HUES6 (cell line): ENCODE measurements around the gene CCR2.
"Not testable (repeated sequence)": the region's sequence is repeated elsewhere in the genome, so short reads cannot be mapped to it uniquely, and the experiment has no call there.

Experiments used
- H3K27ac ChIP-seq: 2 replicates; pipeline ENCODE4 v1.7.0; 2013; ENCODE audit warnings: low read depth, mild to moderate bottlenecking, low read length, inconsistent platforms
- H3K27me3 ChIP-seq: 2 replicates; pipeline ENCODE4 v1.6.1; 2013; ENCODE audit warnings: low read length; ENCODE audit not compliant: control insufficient read depth, insufficient read depth
- H3K36me3 ChIP-seq: 2 replicates; pipeline ENCODE4 v1.6.1; 2013; ENCODE audit warnings: low read length; ENCODE audit not compliant: control insufficient read depth, insufficient read depth
- H3K4me1 ChIP-seq: 2 replicates; pipeline ENCODE4 v1.6.1; 2013; ENCODE audit warnings: low read length; ENCODE audit not compliant: control insufficient read depth, insufficient read depth
- H3K4me3 ChIP-seq: 2 replicates; pipeline ENCODE4 v1.5.1; 2013; ENCODE audit warnings: low read depth, low read length
- H3K9ac ChIP-seq: one replicate; pipeline ENCODE4 v1.6.1; 2013; ENCODE audit warnings: mild to moderate bottlenecking, low read length
- H3K9me3 ChIP-seq: 2 replicates; pipeline ENCODE4 v1.6.1; 2013; ENCODE audit warnings: low read depth, low read length; ENCODE audit not compliant: control insufficient read depth, insufficient read depth

CCR2 gene

GRCh38 chr3:46395210-46395661 is 41.3 kb downstream of the CCR2 start:
- H3K9me3 ChIP-seq = no peaks in the 10 kb centered on the region
- H3K9ac ChIP-seq = no peak overlapping the region
- peaks cover 20% of the 10 kb centered on the region; the same call in 1 of the 2 replicates for H3K4me1 ChIP-seq
- no peaks in the 10 kb centered on the region for H3K27me3 ChIP-seq
- H3K27ac ChIP-seq = no peak overlapping the region
- no peak overlapping the region for H3K4me3 ChIP-seq
- no peaks in the 10 kb centered on the region for H3K36me3 ChIP-seq

DNA sequence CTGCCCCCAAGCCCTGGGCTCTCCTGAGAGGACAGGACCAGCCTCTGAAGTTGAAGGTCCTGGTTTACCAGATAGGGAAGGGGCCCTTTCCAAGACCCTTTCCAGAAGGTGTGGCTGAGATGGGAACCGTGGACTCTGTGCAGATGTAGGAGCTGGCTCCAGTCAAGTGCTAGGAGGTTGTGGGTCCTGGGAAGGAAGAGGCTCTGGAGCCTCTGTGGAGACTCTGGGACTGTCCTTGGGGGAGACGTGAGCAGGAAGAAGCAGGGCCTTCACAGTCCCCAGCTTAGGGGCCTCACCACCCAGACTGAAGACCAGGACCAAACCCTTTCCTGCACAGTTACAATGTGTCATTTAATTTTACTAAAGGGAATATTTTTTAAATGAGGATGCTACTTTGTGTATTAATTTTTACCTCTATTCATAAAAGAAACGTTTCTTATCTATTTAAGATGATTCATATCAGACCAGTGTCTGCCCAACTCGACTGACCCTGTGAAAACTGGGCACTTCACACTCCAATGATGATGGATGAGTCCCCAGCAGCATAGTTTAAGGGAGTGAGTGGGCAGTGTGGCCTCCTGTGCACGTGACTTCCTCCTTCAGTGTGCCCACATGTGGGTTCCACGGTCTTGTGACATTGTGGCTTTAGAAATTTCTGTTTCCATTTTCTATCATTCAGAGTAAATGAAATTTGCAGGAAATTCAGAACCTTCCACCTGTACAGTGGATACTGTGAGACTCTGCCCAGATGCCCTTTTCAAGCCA is 42.0 kb downstream of the CCR2 start:
- H3K36me3 ChIP-seq = no peaks in the 10 kb centered on the region
- H3K27me3 ChIP-seq = no peaks in the 10 kb centered on the region
- H3K4me1 ChIP-seq = peaks cover 20% of the 10 kb centered on the region; the same call in 1 of the 2 replicates
- no peak overlapping the region for H3K27ac ChIP-seq
- H3K9me3 ChIP-seq = no peaks in the 10 kb centered on the region
- no peak overlapping the region for H3K9ac ChIP-seq
- H3K4me3 ChIP-seq = no peak overlapping the region

- no peak overlapping the region for H3K4me3 ChIP-seq
- H3K9ac ChIP-seq = no peak overlapping the region
- no peaks in the 10 kb centered on the region for H3K9me3 ChIP-seq
- peaks cover 15% of the 10 kb centered on the region; the same call in 1 of the 2 replicates for H3K4me1 ChIP-seq
- H3K27me3 ChIP-seq = no peaks in the 10 kb centered on the region
- H3K27ac ChIP-seq = no peak overlapping the region
- H3K36me3 ChIP-seq = no peaks in the 10 kb centered on the region
These were observed 43.2 kb downstream of the CCR2 start for GRCh38 chr3:46397111-46397510.

GRCh38 chr3:46398186-46398955 is 44.5 kb downstream of the CCR2 start:
- Histone ChIP-seq H3K27me3 (no peaks in the 10 kb centered on the region), H3K36me3 (no peaks in the 10 kb centered on the region), H3K27ac (no peak overlapping the region), H3K9ac (no peak overlapping the region), H3K4me1 (peaks cover 7% of the 10 kb centered on the region; the same call in 1 of the 2 replicates), H3K9me3 (no peaks in the 10 kb centered on the region), H3K4me3 (no peak overlapping the region)

DNA sequence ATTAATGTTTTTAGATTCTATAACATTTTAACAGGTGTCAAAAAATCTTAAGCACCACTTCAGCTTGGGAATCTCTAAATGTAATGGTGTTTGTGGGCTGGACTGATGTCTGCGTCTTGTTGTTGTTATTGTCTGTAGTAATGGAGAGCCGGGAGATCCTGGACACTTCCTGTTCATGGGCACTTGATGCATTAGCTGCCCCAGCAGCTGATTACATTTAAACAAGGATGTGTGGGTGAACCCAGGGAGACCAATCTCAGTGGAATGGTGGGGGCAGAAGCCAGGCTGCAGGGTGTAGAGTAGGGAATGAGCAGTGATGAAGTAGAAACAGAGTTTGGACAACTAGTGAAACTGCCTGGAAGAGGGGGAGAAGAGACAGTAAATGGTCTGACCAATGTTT is 45.2 kb downstream of the CCR2 start:
- H3K9ac ChIP-seq = no peak overlapping the region
- H3K27me3 ChIP-seq = no peaks in the 10 kb centered on the region
- H3K4me1 ChIP-seq = peaks cover 2% of the 10 kb centered on the region; the same call in 1 of the 2 replicates
- no peak overlapping the region for H3K27ac ChIP-seq
- H3K36me3 ChIP-seq = no peaks in the 10 kb centered on the region
- H3K9me3 ChIP-seq = no peaks in the 10 kb centered on the region
- H3K4me3 ChIP-seq = no peak overlapping the region

DNA sequence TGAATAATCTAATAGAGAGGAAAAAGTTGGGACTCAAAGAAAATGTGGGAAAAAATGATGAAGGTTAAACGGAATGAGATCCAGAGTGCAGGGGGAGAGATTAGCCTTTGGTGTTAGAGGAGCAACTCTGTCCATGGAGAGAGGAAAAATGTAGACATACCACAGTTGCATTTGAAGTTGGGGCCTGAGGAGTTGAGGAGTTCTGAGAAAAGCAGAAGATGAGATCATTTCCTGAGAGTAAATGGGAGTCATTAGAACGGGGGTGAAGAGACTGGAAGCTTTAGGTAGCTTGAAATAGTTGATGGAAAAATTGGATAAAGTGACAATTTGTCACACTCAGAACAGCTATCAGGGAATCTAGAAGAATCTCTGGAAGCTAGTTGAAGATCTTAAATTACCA is 45.6 kb downstream of the CCR2 start:
- Histone ChIP-seq H3K4me3 (no peak overlapping the region), H3K27me3 (no peaks in the 10 kb centered on the region), H3K27ac (no peak overlapping the region), H3K4me1 (no peaks in the 10 kb centered on the region; the same call in 1 of the 2 replicates), H3K9ac (no peak overlapping the region), H3K9me3 (no peaks in the 10 kb centered on the region), H3K36me3 (no peaks in the 10 kb centered on the region)

GRCh38 chr3:46400000-46400734 is 46.3 kb downstream of the CCR2 start:
- H3K27me3 ChIP-seq = no peaks in the 10 kb centered on the region
- no peaks in the 10 kb centered on the region; the same call in 1 of the 2 replicates for H3K4me1 ChIP-seq
- no peak overlapping the region for H3K27ac ChIP-seq

DNA sequence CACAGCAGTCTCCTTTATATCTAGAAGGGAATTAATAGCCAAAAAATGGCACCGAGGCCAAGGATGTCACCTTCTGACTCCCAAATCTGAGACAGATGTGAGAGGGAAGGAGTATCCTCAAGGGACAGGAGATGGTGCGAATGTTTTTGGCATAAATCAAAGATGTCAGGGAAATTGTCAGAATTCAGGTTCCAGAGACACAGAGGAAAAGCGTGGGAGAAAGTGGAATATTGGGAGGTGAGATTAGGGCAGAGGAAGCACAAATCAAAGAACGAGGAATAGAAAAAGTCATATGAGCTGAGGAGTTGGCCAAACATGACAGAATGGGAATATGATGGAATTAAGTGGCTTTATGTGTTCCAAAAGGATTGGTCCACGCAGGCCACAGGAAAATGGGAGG is 46.9 kb downstream of the CCR2 start:
- Histone ChIP-seq H3K9me3 (no peaks in the 10 kb centered on the region), H3K27ac (no peak overlapping the region), H3K36me3 (no peaks in the 10 kb centered on the region), H3K9ac (no peak overlapping the region), H3K4me1 (no peaks in the 10 kb centered on the region; the same call in 1 of the 2 replicates), H3K4me3 (no peak overlapping the region), H3K27me3 (no peaks in the 10 kb centered on the region)

More at GRCh38 chr3:46400000-46400734, 46.3 kb downstream of the CCR2 start:
- Histone ChIP-seq H3K9ac (no peak overlapping the region), H3K9me3 (no peaks in the 10 kb centered on the region), H3K4me3 (no peak overlapping the region), H3K36me3 (no peaks in the 10 kb centered on the region)

DNA sequence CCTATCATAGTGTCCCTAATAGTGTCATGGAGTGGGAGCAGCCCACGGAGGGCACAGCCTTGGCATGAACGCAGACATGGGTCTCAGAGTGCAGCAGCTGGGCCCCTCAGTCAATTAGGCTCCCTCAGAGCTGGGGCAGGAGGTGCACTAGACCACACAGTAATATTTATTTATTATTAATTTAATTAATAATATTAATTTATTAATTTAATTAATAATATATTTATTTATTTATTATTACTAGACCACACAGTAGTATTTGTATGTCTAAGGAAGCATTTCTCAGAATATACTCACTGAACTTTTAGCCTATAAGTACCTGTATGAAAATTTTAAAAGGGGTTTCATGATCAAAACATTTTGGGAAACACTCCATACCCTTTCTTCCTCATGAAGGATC is 47.7 kb downstream of the CCR2 start:
- Histone ChIP-seq H3K4me1 (no peaks in the 10 kb centered on the region; the same call in 1 of the 2 replicates), H3K36me3 (no peaks in the 10 kb centered on the region), H3K27ac (no peak overlapping the region), H3K4me3 (no peak overlapping the region), H3K9me3 (no peaks in the 10 kb centered on the region), H3K27me3 (no peaks in the 10 kb centered on the region), H3K9ac (no peak overlapping the region)

DNA sequence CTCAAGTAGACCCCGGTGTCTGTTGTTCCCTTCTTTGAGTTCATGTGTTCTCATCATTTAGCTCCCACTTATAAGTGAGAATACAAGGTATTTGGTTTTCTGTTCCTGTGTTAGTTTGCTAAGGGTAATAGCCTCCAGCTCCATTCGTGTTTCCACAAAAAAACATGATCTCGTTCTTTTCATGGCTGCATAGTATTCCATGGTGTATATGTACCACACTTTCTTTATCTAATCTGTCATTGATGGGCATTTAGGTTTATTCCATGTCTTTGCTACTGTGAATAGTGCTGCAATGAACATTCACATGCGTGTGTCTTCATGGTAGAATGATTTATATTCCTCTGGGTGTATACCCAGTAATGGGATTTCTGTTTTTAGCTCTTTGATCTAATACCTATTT is 49.0 kb downstream of the CCR2 start:
- H3K9ac ChIP-seq, H3K36me3 ChIP-seq, H3K4me3 ChIP-seq, H3K27ac ChIP-seq, H3K27me3 ChIP-seq, H3K4me1 ChIP-seq, H3K9me3 ChIP-seq: not testable (repeated sequence)
